ENCODE results near the gene CSRNP2.
A peak's percentile ranks its signal among the peaks of the same experiment; 100 is the strongest.
"Not testable (repeated sequence)": the region's sequence is repeated elsewhere in the genome, so short reads cannot be mapped to it uniquely, and the experiment has no call there.

CSRNP2 gene

GRCh38 chr12:51025836-51026638, 57.4 kb downstream of the CSRNP2 start, which contains the start of gene SLC11A2:
Gene SLC11A2 (minus strand): TSS chr12:51026384. CDS start chr12:51010728, 15,656 bp downstream.
- peak; percentile 95 for DNase-seq

- DNase-seq = no peak
These were observed 58.0 kb downstream of the CSRNP2 start for GRCh38 chr12:51025338-51025835.

GRCh38 chr12:51023625-51024382, 59.6 kb downstream of the CSRNP2 start:
- no peak for DNase-seq

GRCh38 chr12:51021694-51022093, 61.7 kb downstream of the CSRNP2 start:
- DNase-seq = no peak

- DNase-seq = no peak
These were observed 62.8 kb downstream of the CSRNP2 start for GRCh38 chr12:51020448-51021182.

- DNase-seq = no peak
These were observed 63.5 kb downstream of the CSRNP2 start for GRCh38 chr12:51019927-51020326.

- no peak for DNase-seq
These were observed 64.4 kb downstream of the CSRNP2 start for GRCh38 chr12:51018956-51019355.

- DNase-seq = no peak
These were observed 65.9 kb downstream of the CSRNP2 start for GRCh38 chr12:51017452-51017851.

GRCh38 chr12:51014467-51014866, 68.9 kb downstream of the CSRNP2 start:
- not testable (repeated sequence) for DNase-seq

GRCh38 chr12:51013441-51013840, 70.0 kb downstream of the CSRNP2 start:
- DNase-seq = no peak

GRCh38 chr12:51012570-51013236, 70.7 kb downstream of the CSRNP2 start:
- no peak for DNase-seq

- no peak for DNase-seq
These were observed 71.4 kb downstream of the CSRNP2 start for GRCh38 chr12:51011955-51012354.
